Measurements from ENCODE around the gene NUBP2.

NUBP2 gene

DNA sequence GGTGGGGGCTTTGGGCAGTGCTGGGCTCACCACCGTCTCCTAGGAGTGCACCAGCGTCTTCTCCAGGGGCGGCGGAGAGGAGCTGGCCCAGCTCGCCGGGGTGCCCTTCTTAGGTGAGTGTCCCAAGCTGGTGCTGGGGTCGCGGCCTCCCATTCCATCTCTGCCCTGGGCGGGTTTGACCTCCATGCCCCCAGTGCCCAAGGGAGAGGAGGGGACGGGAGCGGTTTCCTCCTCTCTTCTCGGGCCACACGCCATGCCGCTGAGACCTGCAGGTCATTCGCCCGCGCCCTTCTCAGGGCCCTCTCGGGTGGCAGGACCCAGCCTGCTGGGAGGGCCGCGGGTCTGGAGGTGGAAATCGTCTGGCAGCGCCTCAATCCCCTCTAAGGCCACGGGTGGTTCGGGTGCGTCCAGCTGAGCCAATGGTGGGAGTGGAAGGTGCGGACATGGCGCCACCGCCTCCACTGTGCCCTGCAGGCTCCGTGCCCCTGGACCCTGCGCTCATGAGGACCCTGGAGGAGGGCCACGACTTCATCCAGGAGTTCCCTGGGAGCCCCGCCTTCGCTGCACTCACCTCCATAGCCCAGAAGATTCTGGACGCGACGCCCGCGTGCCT is 5.4 kb downstream of the NUBP2 start:
- TF ChIP-seq POLR2AphosphoS5 (IDR thresholded peaks at IDR 0.05; ENCODE audit: low read depth, low read length) (no peak), FOXP2 (optimal IDR thresholded peaks at IDR 0.05; ENCODE audit: borderline replicate concordance, extremely low read depth, extremely low read length, insufficient read depth) (no peak), TAF1 (IDR thresholded peaks at IDR 0.05; ENCODE audit: borderline replicate concordance, insufficient read depth, low read length) (no peak), SIN3A (IDR thresholded peaks at IDR 0.05; ENCODE audit: borderline replicate concordance, insufficient read depth, low read length) (no peak)
- TF ChIP-seq, protein P1, sequence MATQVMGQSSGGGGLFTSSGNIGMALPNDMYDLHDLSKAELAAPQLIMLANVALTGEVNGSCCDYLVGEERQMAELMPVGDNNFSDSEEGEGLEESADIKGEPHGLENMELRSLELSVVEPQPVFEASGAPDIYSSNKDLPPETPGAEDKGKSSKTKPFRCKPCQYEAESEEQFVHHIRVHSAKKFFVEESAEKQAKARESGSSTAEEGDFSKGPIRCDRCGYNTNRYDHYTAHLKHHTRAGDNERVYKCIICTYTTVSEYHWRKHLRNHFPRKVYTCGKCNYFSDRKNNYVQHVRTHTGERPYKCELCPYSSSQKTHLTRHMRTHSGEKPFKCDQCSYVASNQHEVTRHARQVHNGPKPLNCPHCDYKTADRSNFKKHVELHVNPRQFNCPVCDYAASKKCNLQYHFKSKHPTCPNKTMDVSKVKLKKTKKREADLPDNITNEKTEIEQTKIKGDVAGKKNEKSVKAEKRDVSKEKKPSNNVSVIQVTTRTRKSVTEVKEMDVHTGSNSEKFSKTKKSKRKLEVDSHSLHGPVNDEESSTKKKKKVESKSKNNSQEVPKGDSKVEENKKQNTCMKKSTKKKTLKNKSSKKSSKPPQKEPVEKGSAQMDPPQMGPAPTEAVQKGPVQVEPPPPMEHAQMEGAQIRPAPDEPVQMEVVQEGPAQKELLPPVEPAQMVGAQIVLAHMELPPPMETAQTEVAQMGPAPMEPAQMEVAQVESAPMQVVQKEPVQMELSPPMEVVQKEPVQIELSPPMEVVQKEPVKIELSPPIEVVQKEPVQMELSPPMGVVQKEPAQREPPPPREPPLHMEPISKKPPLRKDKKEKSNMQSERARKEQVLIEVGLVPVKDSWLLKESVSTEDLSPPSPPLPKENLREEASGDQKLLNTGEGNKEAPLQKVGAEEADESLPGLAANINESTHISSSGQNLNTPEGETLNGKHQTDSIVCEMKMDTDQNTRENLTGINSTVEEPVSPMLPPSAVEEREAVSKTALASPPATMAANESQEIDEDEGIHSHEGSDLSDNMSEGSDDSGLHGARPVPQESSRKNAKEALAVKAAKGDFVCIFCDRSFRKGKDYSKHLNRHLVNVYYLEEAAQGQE (IDR thresholded peaks at IDR 0.05; ENCODE audit: insufficient read depth in 1 of 2, low read depth in 2 of 2, low read length in 2 of 2): no peak

DNA sequence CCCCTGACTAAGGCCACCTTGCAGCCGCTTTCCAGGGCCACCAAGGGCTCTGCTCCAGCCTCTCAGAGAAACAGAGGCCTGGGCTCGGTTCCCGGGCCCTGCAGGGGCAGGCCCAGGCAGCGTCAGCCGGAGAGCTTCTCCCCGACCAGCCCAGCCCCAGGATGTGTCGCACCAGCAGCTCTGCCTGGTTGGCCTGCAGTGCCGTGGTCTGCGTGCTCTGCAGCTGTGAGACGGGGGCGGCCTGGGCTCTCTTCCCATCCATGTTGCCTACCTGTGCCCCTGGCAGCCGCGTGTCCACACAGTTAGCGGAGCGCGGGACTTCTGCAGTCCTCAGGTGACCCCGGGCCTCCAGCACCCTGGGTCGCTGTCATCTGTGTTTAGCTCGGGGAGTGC is 5.9 kb downstream of the NUBP2 start:
- TF ChIP-seq, protein P1 (IDR thresholded peaks at IDR 0.05; ENCODE audit: insufficient read depth in 1 of 2, low read depth in 2 of 2, low read length in 2 of 2): no peak
- no peak for TF ChIP-seq SIN3A (IDR thresholded peaks at IDR 0.05; ENCODE audit: borderline replicate concordance, insufficient read depth, low read length)

DNA sequence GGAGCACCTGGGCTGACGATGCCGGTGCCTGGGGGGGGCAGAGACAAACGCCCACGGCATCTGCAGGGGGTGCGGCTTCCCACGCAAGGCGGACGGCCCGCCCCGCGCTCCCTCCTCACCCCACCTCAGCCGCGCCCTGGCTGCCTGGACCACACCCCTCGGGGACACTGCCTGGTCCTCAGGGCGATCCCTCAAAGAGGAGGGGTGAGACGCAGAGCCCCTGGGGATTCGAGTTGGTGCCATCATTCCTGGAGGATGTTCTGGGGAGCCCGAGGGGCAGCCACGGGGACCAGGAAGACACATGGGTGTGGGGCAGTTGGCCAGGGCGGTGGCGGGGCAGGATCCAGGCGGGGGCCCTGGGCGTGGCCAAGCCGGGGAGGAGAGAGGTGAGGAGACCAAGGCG is 6.9 kb downstream of the NUBP2 start:
- TF ChIP-seq SIN3A (IDR thresholded peaks at IDR 0.05; ENCODE audit: borderline replicate concordance, insufficient read depth, low read length): no peak
- TF ChIP-seq, protein P1 (IDR thresholded peaks at IDR 0.05; ENCODE audit: insufficient read depth in 1 of 2, low read depth in 2 of 2, low read length in 2 of 2): no peak
- no peak for TF ChIP-seq TAF1 (IDR thresholded peaks at IDR 0.05; ENCODE audit: borderline replicate concordance, insufficient read depth, low read length)
- no peak for TF ChIP-seq FOXP2 (optimal IDR thresholded peaks at IDR 0.05; ENCODE audit: borderline replicate concordance, extremely low read depth, extremely low read length, insufficient read depth)
- TF ChIP-seq POLR2AphosphoS5 (IDR thresholded peaks at IDR 0.05; ENCODE audit: low read depth, low read length): no peak

DNA sequence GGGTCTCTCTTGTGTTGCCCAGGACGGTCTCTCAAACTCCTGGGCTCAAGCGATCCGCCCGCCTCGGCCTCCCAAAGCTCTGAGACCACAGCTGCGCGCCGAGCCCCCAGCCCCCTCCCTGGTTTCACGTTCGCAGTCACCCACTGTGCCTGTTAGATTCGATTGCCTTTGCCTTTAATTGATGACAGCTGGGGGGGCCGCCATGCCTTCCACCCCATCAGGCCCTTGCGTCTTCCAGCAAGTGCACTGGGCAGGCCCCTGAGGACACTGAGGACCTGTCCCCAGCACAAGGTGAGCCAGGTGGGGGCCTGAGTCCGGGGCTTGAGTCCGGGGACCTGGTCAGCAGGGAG is 7.5 kb downstream of the NUBP2 start:
- TF ChIP-seq FOXP2 (optimal IDR thresholded peaks at IDR 0.05; ENCODE audit: borderline replicate concordance, extremely low read depth, extremely low read length, insufficient read depth): no peak
- TF ChIP-seq POLR2AphosphoS5 (IDR thresholded peaks at IDR 0.05; ENCODE audit: low read depth, low read length): no peak
- TF ChIP-seq SIN3A (IDR thresholded peaks at IDR 0.05; ENCODE audit: borderline replicate concordance, insufficient read depth, low read length): no peak
- TF ChIP-seq TAF1 (IDR thresholded peaks at IDR 0.05; ENCODE audit: borderline replicate concordance, insufficient read depth, low read length): no peak
- TF ChIP-seq, protein P1 (IDR thresholded peaks at IDR 0.05; ENCODE audit: insufficient read depth in 1 of 2, low read depth in 2 of 2, low read length in 2 of 2): no peak

All from PFSK-1 (cell line).